HepG2 (cell line): Measurements from ENCODE around the gene BPI. TPM values are rescaled to one million over a fixed set of nuclear protein-coding genes. Genes with fewer than 3 reads are reported as not detected.

Experiments used
- CHD4 ChIP-seq: fragments of 200-600 bp; sonication (generic); IDR thresholded peaks from 2 replicates; pipeline ENCODE4 v1.7.0; 2017; ENCODE audit warnings: mild to moderate bottlenecking, low read length, borderline replicate concordance
- DPF2 ChIP-seq: sonication (generic); formaldehyde crosslinking; IDR thresholded peaks from 2 replicates; pipeline ENCODE4 v1.4.0; 2020; ENCODE audit warnings: mild to moderate bottlenecking, low read depth, missing genetic modification reagents, borderline replicate concordance
- HDAC1 ChIP-seq: sonication (generic); formaldehyde crosslinking; IDR thresholded peaks from 2 replicates; pipeline ENCODE4 v1.5.1; 2020; ENCODE audit warnings: mild to moderate bottlenecking, missing genetic modification reagents
- NPAS2 ChIP-seq: sonication (generic); formaldehyde crosslinking; IDR thresholded peaks from 2 replicates; pipeline ENCODE4 v1.8.0; 2022; ENCODE audit warnings: mild to moderate bottlenecking, missing genetic modification reagents, borderline replicate concordance
- POLR2G ChIP-seq: fragments of 200-400 bp; formaldehyde crosslinking; IDR thresholded peaks from 2 replicates; pipeline ENCODE4 v1.6.1; 2018; ENCODE audit warnings: mild to moderate bottlenecking, low read depth, low read length, moderate library complexity
- RAD51 ChIP-seq: fragments of 450-650 bp; IDR thresholded peaks from 2 replicates; pipeline ENCODE4 v1.6.1; 2016; ENCODE audit warnings: borderline replicate concordance
- RBM39 ChIP-seq: fragments of 200-400 bp; formaldehyde crosslinking; IDR thresholded peaks from one replicate; pipeline ENCODE4 v1.6.1; 2018; ENCODE audit warnings: antibody characterized with exemption, mild to moderate bottlenecking, low read depth, low read length; ENCODE audit not compliant: poor library complexity, severe bottlenecking
- SCMH1 ChIP-seq: sonication (generic); formaldehyde crosslinking; IDR thresholded peaks from 2 replicates; pipeline ENCODE4 v1.9.0; 2021; ENCODE audit warnings: missing genetic modification reagents, mild to moderate bottlenecking, borderline replicate concordance
- SMARCC2 ChIP-seq: fragments of 450-650 bp; IDR thresholded peaks from 2 replicates; pipeline ENCODE4 v1.6.1; 2017; ENCODE audit warnings: antibody characterized with exemption, mild to moderate bottlenecking
- TBX2 ChIP-seq: sonication (generic); formaldehyde crosslinking; IDR thresholded peaks from 2 replicates; pipeline ENCODE4 v1.5.0; 2020; ENCODE audit warnings: missing genetic modification reagents, mild to moderate bottlenecking, borderline replicate concordance
- THAP11 ChIP-seq: IDR thresholded peaks from 2 replicates; pipeline ENCODE4 v1.6.1; 2016; ENCODE audit warnings: missing biosample characterization, missing genetic modification reagents
- ZBTB10 ChIP-seq: sonication (generic); formaldehyde crosslinking; IDR thresholded peaks from 2 replicates; pipeline ENCODE4 v1.4.0; 2020; ENCODE audit warnings: missing genetic modification reagents, borderline replicate concordance
- ZFP36 ChIP-seq: fragments of 150-350 bp; IDR thresholded peaks from 2 replicates; pipeline ENCODE4 v1.6.1; 2018; ENCODE audit warnings: borderline replicate concordance, low read length, low read depth; ENCODE audit not compliant: partially characterized antibody
- ZMAT5 ChIP-seq: sonication (generic); formaldehyde crosslinking; IDR thresholded peaks from 2 replicates; pipeline ENCODE4 v1.5.0; 2020; ENCODE audit warnings: mild to moderate bottlenecking, low read depth, missing genetic modification reagents, borderline replicate concordance
- ZNF274 ChIP-seq: sonication (generic); formaldehyde crosslinking; IDR thresholded peaks from 2 replicates; pipeline ENCODE4 v1.5.1; 2020; ENCODE audit warnings: mild to moderate bottlenecking, missing genetic modification reagents
- polyA plus RNA-seq, 8 experiments: library from polyadenylated mRNA; depleted of rRNA in 3 of 8; stranded (reverse) in 7 of 8; unstranded in 1 of 8; fragments of >200 nt; fragmentation: Illumina TruSeq in 4 of 8; extraction: Trizol in 4 of 8; gene quantifications; 2 replicates each; pipeline versions ENCODE4 v1.2.1 to v1.2.3, GENCODE V29; 2011 to 2016; ENCODE audit warnings: low read depth in 4 of 8, missing spikeins in 1 of 8, mixed read lengths in 1 of 8; ENCODE audit not compliant: insufficient read depth in 1 of 8
- total RNA-seq, 5 experiments: library from RNA; depleted of rRNA; stranded (reverse); fragments of >200 nt; fragmentation: Illumina TruSeq; extraction: Trizol; gene quantifications; 2 replicates each; pipeline ENCODE4 v1.2.3, GENCODE V29; 2016; ENCODE audit warnings: low read depth in 1 of 5
- TF ChIP-seq, protein P1 (sequence below): sonication (generic); formaldehyde crosslinking; IDR thresholded peaks from 2 replicates; pipeline ENCODE4 v1.9.0; 2021; ENCODE audit warnings: missing genetic modification reagents, mild to moderate bottlenecking, borderline replicate concordance
- TF ChIP-seq, protein P2 (sequence below): sonication (generic); formaldehyde crosslinking; IDR thresholded peaks from 2 replicates; pipeline ENCODE4 v1.8.0; 2022; ENCODE audit warnings: mild to moderate bottlenecking, missing genetic modification reagents, borderline replicate concordance
- TF ChIP-seq, protein P3 (sequence below): sonication (generic); formaldehyde crosslinking; IDR thresholded peaks from 2 replicates; pipeline ENCODE4 v1.4.0; 2020; ENCODE audit warnings: low read depth, missing genetic modification reagents

The BPI gene
- total and polyA plus RNA-seq, 2 of the 13 experiments (the other 11 are each of a cell fraction or from before 2014, with no cell fraction given) = not detected

DNA sequence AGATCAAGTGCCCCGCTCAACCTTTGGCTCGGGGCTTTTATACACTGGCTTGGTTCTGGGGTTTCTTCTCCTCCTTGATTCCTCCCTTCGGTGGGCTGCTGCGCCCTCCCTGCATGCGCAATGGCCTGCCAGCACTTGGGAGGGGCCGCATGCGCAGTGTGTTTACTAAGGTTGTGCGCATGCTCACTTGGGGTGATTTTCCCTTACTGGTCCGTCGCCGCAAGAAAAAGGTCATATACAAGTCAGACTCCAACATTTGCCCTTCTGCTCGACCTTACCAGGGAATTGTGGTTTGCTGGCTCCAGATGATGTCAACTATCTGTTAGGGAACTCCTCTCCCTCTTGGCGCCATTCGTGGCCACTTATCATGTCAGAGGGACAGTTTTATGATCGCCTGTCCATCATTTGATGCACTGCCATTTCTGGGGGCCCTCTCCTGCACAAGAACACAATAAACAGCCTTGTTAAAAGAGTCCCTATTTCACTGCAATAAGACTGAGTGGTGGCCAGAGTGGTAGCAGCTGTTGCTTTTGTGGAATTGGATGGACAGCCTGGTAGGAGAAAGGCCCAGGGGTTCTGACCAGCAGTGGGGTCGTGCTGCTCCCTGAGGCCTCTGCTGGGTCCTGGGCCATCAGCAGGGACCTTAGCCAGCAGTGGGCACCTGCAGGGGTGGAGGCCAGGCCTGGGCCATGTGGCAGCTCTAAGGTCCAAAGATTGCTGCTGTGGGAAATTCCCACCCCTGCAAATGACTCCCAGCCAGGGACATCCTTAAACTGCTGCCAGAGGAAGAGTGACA is 39.6 kb downstream of the BPI start (continued):
- TF ChIP-seq ZNF274 (CRISPR knock-in tag) = peak; percentile 98
- TF ChIP-seq, protein P1, sequence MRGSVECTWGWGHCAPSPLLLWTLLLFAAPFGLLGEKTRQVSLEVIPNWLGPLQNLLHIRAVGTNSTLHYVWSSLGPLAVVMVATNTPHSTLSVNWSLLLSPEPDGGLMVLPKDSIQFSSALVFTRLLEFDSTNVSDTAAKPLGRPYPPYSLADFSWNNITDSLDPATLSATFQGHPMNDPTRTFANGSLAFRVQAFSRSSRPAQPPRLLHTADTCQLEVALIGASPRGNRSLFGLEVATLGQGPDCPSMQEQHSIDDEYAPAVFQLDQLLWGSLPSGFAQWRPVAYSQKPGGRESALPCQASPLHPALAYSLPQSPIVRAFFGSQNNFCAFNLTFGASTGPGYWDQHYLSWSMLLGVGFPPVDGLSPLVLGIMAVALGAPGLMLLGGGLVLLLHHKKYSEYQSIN (CRISPR knock-in tag) = no peak
- TF ChIP-seq, protein P2, sequence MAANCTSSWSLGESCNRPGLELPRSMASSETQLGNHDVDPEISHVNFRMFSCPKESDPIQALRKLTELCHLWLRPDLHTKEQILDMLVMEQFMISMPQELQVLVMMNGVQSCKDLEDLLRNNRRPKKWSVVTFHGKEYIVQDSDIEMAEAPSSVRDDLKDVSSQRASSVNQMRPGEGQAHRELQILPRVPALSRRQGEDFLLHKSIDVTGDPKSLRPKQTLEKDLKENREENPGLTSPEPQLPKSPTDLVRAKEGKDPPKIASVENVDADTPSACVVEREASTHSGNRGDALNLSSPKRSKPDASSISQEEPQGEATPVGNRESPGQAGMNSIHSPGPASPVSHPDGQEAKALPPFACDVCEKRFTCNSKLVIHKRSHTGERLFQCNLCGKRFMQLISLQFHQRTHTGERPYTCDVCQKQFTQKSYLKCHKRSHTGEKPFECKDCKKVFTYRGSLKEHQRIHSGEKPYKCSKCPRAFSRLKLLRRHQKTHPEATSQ (CRISPR knock-in tag) = no peak; the same call in 1 of the 2 replicates
- peak; percentile 46; the same call in 1 of the 2 replicates for TF ChIP-seq ZBTB10 (CRISPR knock-in tag)
- TF ChIP-seq, protein P3, sequence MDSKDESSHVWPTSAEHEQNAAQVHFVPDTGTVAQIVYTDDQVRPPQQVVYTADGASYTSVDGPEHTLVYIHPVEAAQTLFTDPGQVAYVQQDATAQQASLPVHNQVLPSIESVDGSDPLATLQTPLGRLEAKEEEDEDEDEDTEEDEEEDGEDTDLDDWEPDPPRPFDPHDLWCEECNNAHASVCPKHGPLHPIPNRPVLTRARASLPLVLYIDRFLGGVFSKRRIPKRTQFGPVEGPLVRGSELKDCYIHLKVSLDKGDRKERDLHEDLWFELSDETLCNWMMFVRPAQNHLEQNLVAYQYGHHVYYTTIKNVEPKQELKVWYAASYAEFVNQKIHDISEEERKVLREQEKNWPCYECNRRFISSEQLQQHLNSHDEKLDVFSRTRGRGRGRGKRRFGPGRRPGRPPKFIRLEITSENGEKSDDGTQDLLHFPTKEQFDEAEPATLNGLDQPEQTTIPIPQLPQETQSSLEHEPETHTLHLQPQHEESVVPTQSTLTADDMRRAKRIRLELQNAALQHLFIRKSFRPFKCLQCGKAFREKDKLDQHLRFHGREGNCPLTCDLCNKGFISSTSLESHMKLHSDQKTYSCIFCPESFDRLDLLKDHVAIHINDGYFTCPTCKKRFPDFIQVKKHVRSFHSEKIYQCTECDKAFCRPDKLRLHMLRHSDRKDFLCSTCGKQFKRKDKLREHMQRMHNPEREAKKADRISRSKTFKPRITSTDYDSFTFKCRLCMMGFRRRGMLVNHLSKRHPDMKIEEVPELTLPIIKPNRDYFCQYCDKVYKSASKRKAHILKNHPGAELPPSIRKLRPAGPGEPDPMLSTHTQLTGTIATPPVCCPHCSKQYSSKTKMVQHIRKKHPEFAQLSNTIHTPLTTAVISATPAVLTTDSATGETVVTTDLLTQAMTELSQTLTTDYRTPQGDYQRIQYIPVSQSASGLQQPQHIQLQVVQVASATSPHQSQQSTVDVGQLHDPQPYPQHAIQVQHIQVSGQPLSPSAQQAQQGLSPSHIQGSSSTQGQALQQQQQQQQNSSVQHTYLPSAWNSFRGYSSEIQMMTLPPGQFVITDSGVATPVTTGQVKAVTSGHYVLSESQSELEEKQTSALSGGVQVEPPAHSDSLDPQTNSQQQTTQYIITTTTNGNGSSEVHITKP (CRISPR knock-in tag) = no peak; the same call in 1 of the 2 replicates
- peak; percentile 70; the same call in 1 of the 2 replicates for TF ChIP-seq HDAC1 (CRISPR knock-in tag)
- TF ChIP-seq DPF2 (CRISPR knock-in tag) = no peak
- no peak for TF ChIP-seq RAD51
- TF ChIP-seq NPAS2 (CRISPR knock-in tag) = no peak
- peak; percentile 80 for TF ChIP-seq POLR2G
- no peak for TF ChIP-seq SCMH1 (CRISPR knock-in tag)
- TF ChIP-seq ZFP36 = no peak
- no peak for TF ChIP-seq SMARCC2
- no peak for TF ChIP-seq CHD4
- peak; percentile 82 for TF ChIP-seq THAP11 (CRISPR knock-in tag)
- no peak for TF ChIP-seq RBM39
- peak; percentile 74 for TF ChIP-seq TBX2 (CRISPR knock-in tag)
- TF ChIP-seq ZMAT5 (CRISPR knock-in tag) = no peak
